ENCODE data around the gene GLI1.
"Not testable (repeated sequence)": the region's sequence is repeated elsewhere in the genome, so short reads cannot be mapped to it uniquely, and the experiment has no call there.

GLI1 gene

DNA sequence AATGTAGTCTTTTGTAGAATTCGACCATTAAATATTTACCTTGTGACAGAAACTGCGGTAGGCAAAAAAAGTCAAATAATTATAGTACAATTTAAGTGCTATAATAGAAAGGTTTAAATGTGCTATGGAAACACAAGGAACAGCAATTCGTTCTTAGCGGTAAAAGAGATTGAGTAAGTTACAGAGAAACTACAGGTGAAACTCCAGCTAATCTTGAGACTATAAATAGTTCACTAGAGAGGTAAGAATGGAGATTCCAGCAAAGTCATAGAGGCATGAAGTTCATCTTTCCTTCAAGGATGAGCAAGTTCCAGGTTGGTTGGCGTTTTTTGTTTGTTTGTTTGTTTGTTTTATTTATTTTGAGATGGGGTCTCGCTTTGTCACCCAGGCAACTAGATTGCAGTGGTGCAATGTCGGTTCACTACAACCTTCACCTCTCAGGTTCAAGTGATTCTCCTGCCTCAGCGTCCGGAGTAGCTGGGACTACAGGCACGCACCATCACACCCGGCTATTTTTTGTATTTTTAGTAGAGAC lies 27.9 kb upstream of the GLI1 start:
- H3K9me3 ChIP-seq (ENCODE audit: control insufficient read depth, insufficient read depth, low read length) = no peaks in the 10 kb centered on the region
- H3K9ac ChIP-seq (ENCODE audit: low read depth, low read length) = peak overlapping the region; percentile 55
- H3K36me3 ChIP-seq (ENCODE audit: insufficient read depth, low read length) = no peaks in the 10 kb centered on the region
- peaks cover 7% of the 10 kb centered on the region; the same call in 1 of the 2 replicates for H3K4me1 ChIP-seq (ENCODE audit: insufficient read depth, low read length)

DNA sequence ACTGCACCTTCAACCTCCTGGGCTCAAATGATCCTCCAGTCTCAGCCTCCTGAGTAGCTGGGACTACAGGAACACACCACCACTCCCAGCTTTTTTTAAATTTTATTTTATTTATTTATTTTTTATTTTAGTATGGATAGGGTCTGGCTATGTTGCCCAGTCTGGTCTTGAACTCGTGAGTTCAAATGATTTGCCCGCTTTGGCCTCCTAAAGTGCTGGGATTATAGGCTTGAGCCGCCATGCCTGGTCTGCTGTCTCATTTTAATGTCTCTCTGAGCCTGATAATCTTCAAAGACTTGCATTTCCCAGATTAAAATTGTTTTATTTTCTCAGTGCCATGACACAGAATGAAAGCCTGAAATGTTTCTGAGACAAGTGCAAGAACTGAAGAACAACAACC lies 26.2 kb upstream of the GLI1 start:
- Histone ChIP-seq H3K9ac (ENCODE audit: low read depth, low read length) (no peak overlapping the region), H3K36me3 (ENCODE audit: insufficient read depth, low read length) (no peaks in the 10 kb centered on the region), H3K9me3 (ENCODE audit: control insufficient read depth, insufficient read depth, low read length) (no peaks in the 10 kb centered on the region), H3K4me1 (ENCODE audit: insufficient read depth, low read length) (peaks cover 7% of the 10 kb centered on the region; the same call in 1 of the 2 replicates)

DNA sequence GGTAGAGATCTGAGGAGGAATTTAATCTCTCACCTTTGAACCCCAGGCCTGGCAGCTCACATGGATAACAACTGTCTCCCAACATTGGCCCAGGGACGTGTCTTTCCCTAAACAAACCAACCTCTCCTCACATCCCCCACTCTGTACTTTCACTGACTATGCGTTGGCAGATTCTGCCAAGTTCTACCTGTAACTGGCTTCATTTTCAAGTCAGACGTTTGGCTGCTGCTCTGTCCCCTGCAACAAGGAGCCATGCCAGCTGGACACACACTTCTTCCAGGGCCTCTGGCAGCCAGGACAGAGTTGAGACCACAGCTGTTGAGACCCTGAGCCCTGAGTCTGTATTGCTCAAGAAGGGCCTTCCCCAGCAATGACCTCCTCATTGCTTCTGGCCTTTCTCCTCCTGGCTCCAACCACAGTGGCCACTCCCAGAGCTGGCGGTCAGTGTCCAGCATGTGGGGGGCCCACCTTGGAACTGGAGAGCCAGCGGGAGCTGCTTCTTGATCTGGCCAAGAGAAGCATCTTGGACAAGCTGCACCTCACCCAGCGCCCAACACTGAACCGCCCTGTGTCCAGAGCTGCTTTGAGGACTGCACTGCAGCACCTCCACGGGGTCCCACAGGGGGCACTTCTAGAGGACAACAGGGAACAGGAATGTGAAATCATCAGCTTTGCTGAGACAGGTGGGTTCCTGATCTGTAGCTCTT lies 24.9 kb upstream of the GLI1 start, which contains the start of gene INHBC:
INHBC (plus strand) TSS at position 268 of the 707 bp plus-strand sequence; CDS start at position 371, 103 bp downstream.
- Histone ChIP-seq H3K36me3 (ENCODE audit: insufficient read depth, low read length) (no peaks in the 10 kb centered on the region), H3K9ac (ENCODE audit: low read depth, low read length) (no peak within 1 kb of the TSS), H3K4me1 (ENCODE audit: insufficient read depth, low read length) (peaks cover 7% of the 10 kb centered on the region; the same call in 1 of the 2 replicates), H3K9me3 (ENCODE audit: control insufficient read depth, insufficient read depth, low read length) (no peaks in the 10 kb centered on the region)

GRCh38 chr12:57435293-57435692 lies 24.3 kb upstream of the GLI1 start:
- H3K9me3 ChIP-seq (ENCODE audit: control insufficient read depth, insufficient read depth, low read length) = no peaks in the 10 kb centered on the region
- no peaks in the 10 kb centered on the region for H3K36me3 ChIP-seq (ENCODE audit: insufficient read depth, low read length)
- H3K4me1 ChIP-seq (ENCODE audit: insufficient read depth, low read length) = peaks cover 7% of the 10 kb centered on the region; the same call in 1 of the 2 replicates
- H3K9ac ChIP-seq (ENCODE audit: low read depth, low read length) = no peak overlapping the region

GRCh38 chr12:57438400-57438799 lies 21.2 kb upstream of the GLI1 start:
- Histone ChIP-seq H3K9ac (ENCODE audit: low read depth, low read length) (no peak overlapping the region), H3K36me3 (ENCODE audit: insufficient read depth, low read length) (no peaks in the 10 kb centered on the region), H3K9me3 (ENCODE audit: control insufficient read depth, insufficient read depth, low read length) (no peaks in the 10 kb centered on the region), H3K4me1 (ENCODE audit: insufficient read depth, low read length) (peaks cover 7% of the 10 kb centered on the region; the same call in 1 of the 2 replicates)

DNA sequence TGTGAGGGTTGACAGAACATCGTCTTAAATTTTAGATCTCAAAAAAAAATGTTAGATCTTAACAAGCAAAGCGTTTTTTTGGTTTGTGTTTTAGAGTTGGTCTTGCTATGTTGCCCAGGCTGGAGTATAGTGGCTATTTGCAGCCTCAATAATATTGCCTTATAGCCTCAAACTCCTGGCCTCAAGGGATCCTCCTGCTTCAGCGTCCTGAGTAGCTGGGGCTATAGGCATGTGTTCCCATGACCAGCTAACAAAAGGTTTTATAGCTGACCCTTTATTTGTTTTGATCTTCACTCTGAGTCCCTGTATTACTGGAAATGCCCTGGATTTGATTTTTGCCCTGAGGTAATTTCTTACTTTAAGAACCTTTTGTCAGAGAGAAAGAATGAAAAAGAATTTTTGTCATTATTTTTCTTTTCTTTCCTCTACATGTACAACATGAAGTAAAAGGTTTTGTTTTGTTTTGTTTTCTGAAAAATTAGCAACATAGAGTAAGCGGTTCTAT lies 19.8 kb upstream of the GLI1 start:
- Histone ChIP-seq H3K4me1 (ENCODE audit: insufficient read depth, low read length) (peaks cover 2% of the 10 kb centered on the region; the same call in 1 of the 2 replicates), H3K36me3 (ENCODE audit: insufficient read depth, low read length) (no peaks in the 10 kb centered on the region), H3K9ac (ENCODE audit: low read depth, low read length) (no peak overlapping the region), H3K9me3 (ENCODE audit: control insufficient read depth, insufficient read depth, low read length) (no peaks in the 10 kb centered on the region)

GRCh38 chr12:57441393-57441792 lies 18.2 kb upstream of the GLI1 start:
- not testable (repeated sequence) for H3K36me3 ChIP-seq (ENCODE audit: insufficient read depth, low read length); H3K4me1 ChIP-seq (ENCODE audit: insufficient read depth, low read length); H3K9me3 ChIP-seq (ENCODE audit: control insufficient read depth, insufficient read depth, low read length); H3K9ac ChIP-seq (ENCODE audit: low read depth, low read length)

DNA sequence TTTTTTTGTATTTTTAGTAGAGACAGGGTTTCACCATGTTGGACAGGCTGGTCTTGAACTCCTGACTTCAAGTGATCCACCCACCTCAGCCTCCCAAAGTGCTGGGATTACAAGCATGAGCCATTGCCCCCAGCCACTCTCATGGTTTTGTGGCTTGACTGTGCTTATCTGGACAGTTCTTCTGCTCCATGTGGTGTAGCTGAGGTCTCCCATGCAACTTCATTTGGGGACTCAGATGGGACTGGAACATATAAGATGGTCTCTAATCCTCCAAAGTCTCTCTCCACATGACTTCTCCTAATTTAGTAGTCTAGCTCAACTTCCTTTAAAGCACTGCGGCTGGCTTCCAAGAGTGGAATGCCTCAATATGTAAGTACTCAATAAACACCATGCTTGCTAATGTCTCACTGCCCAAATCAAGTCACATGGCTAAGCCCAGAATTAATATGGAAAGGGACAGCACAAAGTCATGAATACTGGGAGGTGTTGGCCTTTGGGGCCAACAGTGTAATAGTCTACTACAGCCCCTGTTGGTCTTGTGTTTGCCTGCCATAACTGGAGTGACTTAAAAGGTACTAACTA lies 17.6 kb upstream of the GLI1 start:
- Histone ChIP-seq H3K36me3 (ENCODE audit: insufficient read depth, low read length) (no peaks in the 10 kb centered on the region), H3K9ac (ENCODE audit: low read depth, low read length) (no peak overlapping the region), H3K4me1 (ENCODE audit: insufficient read depth, low read length) (no peaks in the 10 kb centered on the region), H3K9me3 (ENCODE audit: control insufficient read depth, insufficient read depth, low read length) (no peaks in the 10 kb centered on the region)

DNA sequence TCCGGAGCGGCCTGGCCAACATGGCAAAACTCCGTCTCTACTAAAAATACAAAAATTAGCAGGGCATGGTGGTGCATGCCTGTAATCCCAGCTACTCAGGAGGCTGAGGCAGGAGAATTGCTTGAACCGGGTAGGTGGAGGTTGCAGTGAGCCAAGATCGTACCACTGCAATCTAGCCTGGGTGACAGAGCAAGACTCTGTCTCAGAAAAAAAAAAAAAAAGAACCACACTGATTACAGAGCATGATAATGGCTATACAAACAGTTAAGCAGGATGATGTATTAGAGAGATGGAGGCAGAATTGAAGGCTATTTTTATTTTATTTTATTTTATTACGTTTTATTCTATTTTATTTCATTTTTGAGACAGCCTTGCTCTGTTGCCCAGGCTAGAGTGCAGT lies 15.2 kb upstream of the GLI1 start:
- H3K9me3 ChIP-seq (ENCODE audit: control insufficient read depth, insufficient read depth, low read length); H3K4me1 ChIP-seq (ENCODE audit: insufficient read depth, low read length); H3K36me3 ChIP-seq (ENCODE audit: insufficient read depth, low read length); H3K9ac ChIP-seq (ENCODE audit: low read depth, low read length): not testable (repeated sequence)

DNA sequence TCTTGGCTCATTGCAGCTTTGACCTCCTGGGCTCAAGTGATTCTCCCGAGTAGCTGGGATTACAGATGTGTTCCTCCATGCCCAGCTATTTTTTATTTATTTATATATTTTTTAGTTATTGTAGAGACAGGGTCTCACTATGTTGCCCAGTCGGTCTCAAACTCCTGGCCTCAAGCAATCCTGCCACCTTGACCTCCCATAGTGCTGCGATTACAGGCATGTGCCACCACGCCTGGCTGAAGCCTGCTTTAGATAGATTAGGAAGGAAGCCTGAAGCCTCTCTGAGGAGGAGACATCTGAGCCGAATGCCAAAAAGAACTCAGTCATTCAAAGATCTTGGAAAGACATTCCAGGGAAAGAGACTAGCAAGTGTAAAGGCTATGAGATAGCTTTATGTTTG lies 14.8 kb upstream of the GLI1 start:
- no peaks in the 10 kb centered on the region for H3K9me3 ChIP-seq (ENCODE audit: control insufficient read depth, insufficient read depth, low read length)
- H3K9ac ChIP-seq (ENCODE audit: low read depth, low read length) = no peak overlapping the region
- H3K4me1 ChIP-seq (ENCODE audit: insufficient read depth, low read length) = no peaks in the 10 kb centered on the region
- H3K36me3 ChIP-seq (ENCODE audit: insufficient read depth, low read length) = no peaks in the 10 kb centered on the region

DNA sequence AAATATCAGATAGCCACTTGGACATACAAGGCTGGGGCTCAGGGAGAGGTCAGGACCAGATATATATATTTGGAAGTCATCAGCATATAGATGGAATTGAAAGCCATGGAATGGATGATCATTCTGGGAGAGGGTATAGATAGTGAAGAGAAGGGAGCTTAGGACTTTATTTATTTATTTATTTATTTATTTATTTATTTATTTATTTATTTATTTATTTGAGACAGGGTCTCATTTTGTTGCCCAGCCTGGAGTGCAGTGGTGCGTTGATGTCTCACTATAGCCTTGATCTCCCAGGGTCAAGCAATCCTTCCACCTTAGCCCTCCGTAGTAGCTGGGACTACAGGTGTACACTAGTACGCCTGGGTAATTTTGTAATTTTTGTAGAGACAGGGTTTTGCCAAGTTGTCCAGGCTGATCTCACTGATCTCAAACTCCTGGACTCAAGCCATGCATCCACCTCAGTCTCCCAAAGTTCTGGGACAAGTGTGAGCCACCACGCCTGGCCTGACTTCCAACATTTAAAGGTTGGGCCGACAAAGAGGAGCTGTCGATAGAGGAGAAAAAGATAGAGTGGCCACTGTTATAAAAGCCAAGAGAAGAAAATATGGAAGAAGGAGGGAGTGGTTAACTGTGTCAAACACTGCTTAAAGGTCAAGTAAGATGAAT lies 13.2 kb upstream of the GLI1 start:
- H3K9me3 ChIP-seq (ENCODE audit: control insufficient read depth, insufficient read depth, low read length) = no peaks in the 10 kb centered on the region
- no peak overlapping the region for H3K9ac ChIP-seq (ENCODE audit: low read depth, low read length)
- H3K36me3 ChIP-seq (ENCODE audit: insufficient read depth, low read length) = no peaks in the 10 kb centered on the region
- 0 out of 2 replicates have a peak, but pooled peaks cover under 1% of the 10 kb centered on the region for H3K4me1 ChIP-seq (ENCODE audit: insufficient read depth, low read length)

GRCh38 chr12:57448669-57449068 lies 10.9 kb upstream of the GLI1 start:
- Histone ChIP-seq H3K4me1 (ENCODE audit: insufficient read depth, low read length) (peaks cover 13% of the 10 kb centered on the region), H3K36me3 (ENCODE audit: insufficient read depth, low read length) (no peaks in the 10 kb centered on the region), H3K9me3 (ENCODE audit: control insufficient read depth, insufficient read depth, low read length) (no peaks in the 10 kb centered on the region), H3K9ac (ENCODE audit: low read depth, low read length) (no peak overlapping the region)

GRCh38 chr12:57449375-57449774 lies 10.2 kb upstream of the GLI1 start:
- Histone ChIP-seq H3K4me1 (ENCODE audit: insufficient read depth, low read length) (peaks cover 18% of the 10 kb centered on the region), H3K9ac (ENCODE audit: low read depth, low read length) (no peak overlapping the region), H3K9me3 (ENCODE audit: control insufficient read depth, insufficient read depth, low read length) (no peaks in the 10 kb centered on the region), H3K36me3 (ENCODE audit: insufficient read depth, low read length) (no peaks in the 10 kb centered on the region)

GRCh38 chr12:57450057-57450456 lies 9.5 kb upstream of the GLI1 start:
- H3K4me1 ChIP-seq (ENCODE audit: insufficient read depth, low read length) = peaks cover 23% of the 10 kb centered on the region
- no peaks in the 10 kb centered on the region for H3K9me3 ChIP-seq (ENCODE audit: control insufficient read depth, insufficient read depth, low read length)
- no peak overlapping the region for H3K9ac ChIP-seq (ENCODE audit: low read depth, low read length)
- no peaks in the 10 kb centered on the region for H3K36me3 ChIP-seq (ENCODE audit: insufficient read depth, low read length)

Data from ES-I3 (cell line).